ENCODE data around the gene PLA2G2C.

The PLA2G2C gene

GRCh38 chr1:20184481-20184900, 1.8 kb downstream of the PLA2G2C start:
- no peak for TF ChIP-seq CTCF (IDR thresholded peaks at IDR 0.05; ENCODE audit: borderline replicate concordance, insufficient read depth, low read depth, low read length)
- H3K4me3 ChIP-seq (ENCODE audit: low read depth, low read length), result no peak overlapping the region

GRCh38 chr1:20183616-20184271, 2.6 kb downstream of the PLA2G2C start:
- no peak for TF ChIP-seq CTCF (IDR thresholded peaks at IDR 0.05; ENCODE audit: borderline replicate concordance, insufficient read depth, low read depth, low read length)
- no peak overlapping the region for H3K4me3 ChIP-seq (ENCODE audit: low read depth, low read length)

DNA sequence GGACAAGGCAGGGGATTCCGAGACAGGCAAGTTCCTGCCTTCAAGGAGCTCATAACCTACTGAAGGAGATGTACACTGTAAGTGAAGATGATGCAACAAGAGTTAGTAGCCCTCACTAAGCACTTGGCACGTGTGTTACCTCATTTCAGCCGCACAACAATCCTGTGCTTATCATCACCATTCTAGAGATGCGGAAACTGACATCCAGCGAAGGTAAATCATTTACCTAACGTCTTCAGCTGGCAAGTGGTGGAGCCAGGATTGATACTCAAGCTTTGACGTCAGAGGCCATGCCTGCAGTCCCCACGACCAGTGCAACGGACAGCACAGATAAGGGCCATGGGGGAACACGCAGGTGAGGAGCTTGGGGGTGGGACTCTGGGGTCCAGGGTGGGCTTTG, 3.3 kb downstream of the PLA2G2C start:
- H3K4me3 ChIP-seq (ENCODE audit: low read depth, low read length), result no peak overlapping the region
- no peak for TF ChIP-seq CTCF (IDR thresholded peaks at IDR 0.05; ENCODE audit: borderline replicate concordance, insufficient read depth, low read depth, low read length)

GRCh38 chr1:20182415-20182814, 3.9 kb downstream of the PLA2G2C start:
- no peak for TF ChIP-seq CTCF (IDR thresholded peaks at IDR 0.05; ENCODE audit: borderline replicate concordance, insufficient read depth, low read depth, low read length)
- no peak overlapping the region for H3K4me3 ChIP-seq (ENCODE audit: low read depth, low read length)

- no peak overlapping the region for H3K4me3 ChIP-seq (ENCODE audit: low read depth, low read length)
- no peak for TF ChIP-seq CTCF (IDR thresholded peaks at IDR 0.05; ENCODE audit: borderline replicate concordance, insufficient read depth, low read depth, low read length)
These were observed 5.5 kb downstream of the PLA2G2C start for GRCh38 chr1:20180844-20181207.

DNA sequence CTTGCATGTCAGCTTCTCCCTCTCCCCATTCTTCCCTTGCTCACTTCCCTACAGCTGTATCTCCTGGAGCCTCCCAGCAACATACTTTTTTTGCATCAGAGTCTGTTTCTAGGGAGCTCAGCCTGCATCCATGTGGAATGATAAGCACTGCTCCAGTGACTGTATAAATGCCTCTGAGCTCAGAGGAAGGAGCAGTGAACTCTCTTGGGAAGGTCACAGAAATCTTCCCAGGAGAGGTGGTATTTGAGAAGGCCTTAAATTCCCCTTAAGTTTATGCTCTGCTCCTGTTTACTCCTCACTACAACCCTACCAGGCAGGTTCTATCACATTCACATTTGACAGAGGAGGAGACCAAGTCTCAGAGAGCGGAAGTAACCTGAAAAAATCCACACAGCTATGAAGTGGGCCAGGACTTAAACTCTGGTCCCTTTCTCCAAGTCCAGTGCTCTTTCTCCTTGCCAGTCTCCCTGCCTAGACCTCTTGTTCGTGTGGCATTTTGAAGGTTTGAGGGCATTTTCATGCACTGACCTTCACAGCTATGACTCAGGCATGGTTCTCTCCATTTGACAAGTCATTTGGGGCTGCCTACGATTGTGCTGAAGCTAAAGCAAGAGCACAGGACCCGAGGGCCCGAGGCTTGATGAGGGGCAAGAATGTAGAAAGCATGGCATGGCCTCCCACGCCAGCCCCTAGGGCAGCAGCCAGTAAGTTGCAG, 6.0 kb downstream of the PLA2G2C start:
- H3K4me3 ChIP-seq (ENCODE audit: low read depth, low read length), result no peak overlapping the region
- TF ChIP-seq CTCF (IDR thresholded peaks at IDR 0.05; ENCODE audit: borderline replicate concordance, insufficient read depth, low read depth, low read length), result no peak
